ENCODE measurements around the gene ANKRD6.

- TF ChIP-seq CTCF (IDR thresholded peaks at IDR 0.05) = no peak
- no peak for TF ChIP-seq POLR2A (IDR thresholded peaks at IDR 0.05)
These were observed 98.0 kb downstream of the ANKRD6 start for GRCh38 chr6:89530982-89531381.

Measured in heart left ventricle (tissue), 13 donors.